ENCODE results near the gene MFSD1.

DNA sequence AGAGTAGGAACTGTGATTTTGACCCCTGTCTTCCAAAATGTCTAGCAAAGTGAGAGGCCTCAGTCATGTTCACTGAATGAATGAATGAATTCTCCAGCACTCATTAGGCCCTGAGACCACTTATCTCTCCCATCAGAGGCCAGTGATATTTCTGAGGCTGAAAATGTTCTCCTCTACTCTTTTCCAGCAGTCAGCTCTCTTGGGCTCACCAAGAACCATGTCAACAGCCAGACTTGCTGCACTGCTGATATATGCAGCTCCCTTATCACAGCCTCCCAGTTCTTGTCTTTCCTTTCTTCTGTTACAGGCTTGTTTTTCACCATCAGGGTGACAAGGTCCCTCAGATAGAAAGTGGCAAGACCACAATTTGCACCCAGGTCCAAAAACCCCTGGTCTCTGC lies 28.7 kb upstream of the MFSD1 start:
- TF ChIP-seq CTCF (IDR thresholded peaks at IDR 0.05) (no peak), POLR2A (IDR thresholded peaks at IDR 0.05) (no peak)

Measured in thyroid gland (tissue), 4 donors.